COLO668 (cell line): Measurements from ENCODE around the gene COL26A1.
"Not testable (repeated sequence)": the region's sequence is repeated elsewhere in the genome, so short reads cannot be mapped to it uniquely, and the experiment has no call there.

Source experiments
- DNase-seq: peaks from one replicate; lab custom pipeline; 2025; ENCODE audit not compliant: unreplicated experiment; lab: John Stamatoyannopoulos, UW

Gene COL26A1

DNA sequence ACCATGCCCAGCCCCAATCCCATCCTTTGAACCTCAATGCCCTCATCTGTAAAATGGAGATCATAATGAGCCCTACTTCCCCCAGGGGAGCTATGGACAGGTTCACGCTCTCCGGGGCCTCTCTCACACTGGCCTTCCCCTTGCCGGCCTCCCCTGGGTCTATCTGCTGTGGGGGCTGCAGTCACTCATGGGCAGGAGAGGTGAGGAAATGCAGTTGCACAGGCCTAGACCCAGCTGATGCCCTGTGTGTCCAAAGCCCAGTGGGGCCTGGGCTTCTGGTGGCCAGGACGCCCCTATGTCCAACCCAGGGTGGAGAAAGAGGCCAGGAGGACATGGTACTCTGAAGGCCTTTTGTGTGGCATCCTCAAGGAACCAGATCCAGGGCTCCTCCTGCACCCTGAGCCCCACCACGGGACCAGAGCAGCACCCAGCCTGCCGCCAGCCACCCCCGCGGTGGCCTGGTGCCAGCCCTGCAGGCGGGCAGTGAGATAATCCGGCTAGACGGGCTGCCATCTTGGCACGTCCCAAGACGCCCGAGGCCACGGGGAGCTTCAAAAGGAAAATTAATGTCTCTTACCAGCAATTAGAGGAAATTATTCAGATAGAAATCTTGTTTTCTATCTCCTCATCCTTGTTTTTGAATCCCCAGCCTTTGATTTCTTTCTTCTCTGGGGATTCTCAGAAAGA is 227.4 kb downstream of the COL26A1 start:
- no peak for DNase-seq

DNA sequence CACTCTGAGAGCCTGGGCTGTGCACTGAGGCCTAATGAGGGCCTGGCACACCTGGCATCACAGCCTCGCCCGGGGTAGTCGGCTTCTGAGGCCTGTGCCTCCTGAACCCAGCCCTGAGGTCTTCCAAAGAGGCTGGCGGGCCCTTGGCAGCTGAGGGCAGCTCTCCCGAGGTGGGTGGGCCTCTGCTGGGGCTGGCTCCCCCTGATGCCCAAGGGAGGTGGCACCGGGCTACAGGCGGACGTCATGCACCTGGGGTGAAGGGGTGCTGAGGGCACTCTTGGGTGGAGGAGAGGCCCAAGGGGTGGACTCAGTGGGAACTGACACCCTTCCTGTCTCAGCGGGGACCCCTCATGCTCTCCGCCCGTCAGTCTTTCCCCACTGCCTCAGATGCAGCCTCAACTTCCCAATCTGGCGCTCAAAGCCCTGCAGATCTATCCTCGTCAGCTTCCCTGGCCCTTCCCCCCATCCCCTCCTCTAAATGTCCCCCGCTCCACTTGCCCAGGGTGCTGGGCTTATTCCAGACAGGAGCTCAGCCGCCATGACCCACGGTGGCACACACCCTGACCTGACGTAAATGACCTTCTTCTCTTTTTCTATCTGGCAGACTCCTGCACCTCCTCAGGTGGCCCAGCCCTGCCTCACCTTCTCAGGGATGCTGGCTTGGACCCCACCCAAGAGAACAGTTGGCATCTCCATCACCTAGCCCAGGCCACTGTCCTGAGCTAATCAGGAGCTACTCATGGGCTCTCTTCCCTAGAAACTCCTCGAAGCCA is 228.2 kb downstream of the COL26A1 start:
- no peak for DNase-seq

DNA sequence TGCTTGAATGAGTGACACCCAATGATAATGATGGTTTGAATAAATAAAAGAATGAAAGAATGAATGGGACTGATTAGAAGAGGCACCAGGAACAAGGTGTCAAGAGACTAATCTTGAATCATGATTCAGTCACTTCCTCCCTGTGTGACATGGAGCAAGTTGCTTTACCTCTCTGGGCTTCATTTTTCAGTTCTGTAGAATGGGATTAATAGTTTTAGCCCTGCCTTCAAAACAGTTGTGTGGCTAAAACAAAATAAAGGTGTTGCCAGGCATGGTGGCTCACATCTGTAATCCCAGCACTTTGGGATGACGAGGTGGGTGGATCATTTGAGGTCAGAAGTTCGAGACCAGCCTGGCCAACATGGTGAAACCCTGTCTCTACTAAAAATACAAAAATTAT is 228.8 kb downstream of the COL26A1 start:
- no peak for DNase-seq

DNA sequence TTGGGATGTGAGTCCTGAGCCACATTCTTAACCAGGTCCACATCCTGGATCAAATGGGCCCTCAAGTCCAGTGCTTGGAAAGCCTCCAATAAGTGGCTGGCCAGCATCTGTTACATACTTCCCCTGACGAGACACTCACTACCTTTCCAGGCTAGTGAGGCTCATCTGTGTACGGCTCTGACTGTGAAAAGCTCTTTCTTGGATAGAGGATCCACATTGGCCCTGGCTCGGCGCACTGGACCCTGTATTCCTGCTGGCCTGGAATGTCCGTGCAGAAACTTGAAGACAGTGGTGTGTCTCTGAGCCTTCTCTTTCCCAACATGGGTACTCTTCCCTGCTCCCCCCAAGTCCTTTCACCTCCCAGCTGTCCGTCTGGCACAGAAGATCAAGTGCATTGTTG is 230.9 kb downstream of the COL26A1 start:
- DNase-seq: no peak

DNA sequence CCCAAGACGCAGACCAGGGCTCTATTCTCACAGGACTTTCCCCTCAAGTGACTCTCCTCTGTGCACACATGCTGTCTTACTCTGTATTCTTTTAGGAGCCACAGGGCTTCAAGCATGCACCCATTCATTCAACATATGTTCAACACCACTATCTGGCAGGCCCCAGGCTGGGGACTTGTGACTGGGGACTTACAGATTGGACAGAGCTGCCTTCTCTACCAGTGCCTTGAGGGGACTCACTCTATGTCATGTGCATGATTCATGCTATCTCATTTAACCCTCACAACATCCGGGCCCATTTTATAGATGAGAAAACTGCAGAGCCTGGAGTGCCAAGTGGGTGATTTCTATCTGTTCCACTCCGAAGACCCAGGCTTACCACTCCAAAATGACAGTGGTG is 232.1 kb downstream of the COL26A1 start:
- no peak for DNase-seq

DNA sequence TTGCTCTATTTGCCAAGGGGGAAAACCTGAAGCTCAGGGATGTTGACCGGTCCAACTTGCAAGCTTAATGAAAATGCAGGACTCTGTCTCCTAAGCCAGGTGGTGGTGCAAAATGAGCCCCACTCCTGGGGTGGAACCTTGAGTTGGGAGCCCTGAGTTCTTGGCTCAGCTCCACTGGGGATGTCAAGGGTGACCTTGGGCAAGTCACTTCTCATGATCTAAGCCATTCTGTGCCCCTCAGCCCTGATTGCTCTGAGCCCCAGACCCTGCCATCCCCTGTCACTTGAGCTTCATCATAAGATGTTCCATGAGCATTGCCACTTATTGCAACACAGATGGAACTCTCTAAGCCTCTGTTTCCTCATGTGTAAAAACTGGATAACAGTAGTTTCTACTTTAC is 232.6 kb downstream of the COL26A1 start:
- DNase-seq: no peak

DNA sequence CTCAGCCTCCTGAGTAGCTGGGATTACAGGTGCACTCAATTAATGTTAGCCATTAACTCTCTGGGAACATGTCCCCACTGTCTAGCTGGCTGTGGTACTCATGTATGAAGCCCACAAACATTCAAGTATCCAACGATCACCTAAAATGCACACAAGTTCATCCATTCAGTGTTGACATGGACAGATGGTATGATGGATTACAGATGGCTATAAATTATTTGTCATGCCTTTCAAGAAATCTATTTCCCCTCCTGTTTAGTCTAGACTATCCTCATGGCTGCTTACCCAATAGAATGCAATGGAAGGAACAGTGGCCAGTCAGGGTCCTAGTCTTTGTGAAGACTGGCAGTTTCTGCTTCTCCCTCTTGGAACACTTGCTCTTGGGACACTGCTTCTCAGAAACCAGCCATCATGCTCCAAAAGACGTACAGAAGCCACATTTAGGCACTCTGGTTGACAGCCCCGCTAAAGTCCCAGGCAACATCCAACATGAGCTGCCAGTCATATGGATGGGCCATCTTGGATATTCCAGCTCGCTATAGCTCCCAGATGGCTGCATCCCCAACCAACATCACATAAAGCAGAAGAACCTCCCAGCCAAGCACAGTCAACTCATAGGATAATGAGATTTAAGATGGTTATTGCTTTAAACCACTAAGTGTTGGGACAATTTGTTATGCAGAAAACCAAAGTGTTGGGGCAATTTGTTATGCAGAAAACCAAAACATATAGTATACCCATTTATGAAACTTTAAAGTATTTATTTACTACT is 233.3 kb downstream of the COL26A1 start:
- DNase-seq: no peak

DNA sequence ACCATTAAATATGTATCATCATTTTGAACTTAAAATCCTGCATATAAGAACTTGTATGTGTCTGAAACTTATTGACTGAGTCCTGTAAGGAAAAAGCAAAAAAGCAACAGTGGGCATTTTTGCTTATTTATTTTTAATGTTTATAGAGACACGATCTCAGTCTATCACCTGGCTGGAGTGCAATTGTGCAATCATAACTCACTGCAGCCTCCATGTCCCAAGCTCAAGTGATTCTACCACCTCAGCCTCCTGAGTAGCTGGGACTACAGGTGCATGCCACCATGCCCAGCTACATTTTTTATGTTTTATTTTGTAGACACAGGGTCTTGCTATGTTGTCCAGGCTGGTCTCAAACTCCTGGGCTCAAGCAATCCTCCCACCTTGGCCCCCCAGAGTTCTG is 234.2 kb downstream of the COL26A1 start:
- no peak for DNase-seq

DNA sequence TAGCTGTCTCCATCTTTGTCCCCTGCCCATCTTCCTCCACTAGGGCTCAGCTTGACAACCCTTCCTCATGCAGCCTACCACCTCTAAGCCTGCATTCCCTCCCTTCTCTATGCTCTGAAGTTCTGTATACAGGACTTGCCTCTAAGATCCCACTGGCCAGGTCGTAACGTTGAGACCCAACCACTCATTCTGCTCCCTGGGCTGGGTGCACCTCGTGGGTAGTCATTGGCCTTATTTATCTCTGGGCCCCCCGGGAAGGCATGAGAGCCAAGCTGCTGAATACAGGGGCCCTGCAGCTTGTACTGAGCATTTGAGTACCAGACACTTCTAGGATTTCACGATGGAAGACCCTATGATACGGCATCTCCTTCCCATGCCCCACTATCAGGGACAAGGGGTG is 235.3 kb downstream of the COL26A1 start:
- no peak for DNase-seq

DNA sequence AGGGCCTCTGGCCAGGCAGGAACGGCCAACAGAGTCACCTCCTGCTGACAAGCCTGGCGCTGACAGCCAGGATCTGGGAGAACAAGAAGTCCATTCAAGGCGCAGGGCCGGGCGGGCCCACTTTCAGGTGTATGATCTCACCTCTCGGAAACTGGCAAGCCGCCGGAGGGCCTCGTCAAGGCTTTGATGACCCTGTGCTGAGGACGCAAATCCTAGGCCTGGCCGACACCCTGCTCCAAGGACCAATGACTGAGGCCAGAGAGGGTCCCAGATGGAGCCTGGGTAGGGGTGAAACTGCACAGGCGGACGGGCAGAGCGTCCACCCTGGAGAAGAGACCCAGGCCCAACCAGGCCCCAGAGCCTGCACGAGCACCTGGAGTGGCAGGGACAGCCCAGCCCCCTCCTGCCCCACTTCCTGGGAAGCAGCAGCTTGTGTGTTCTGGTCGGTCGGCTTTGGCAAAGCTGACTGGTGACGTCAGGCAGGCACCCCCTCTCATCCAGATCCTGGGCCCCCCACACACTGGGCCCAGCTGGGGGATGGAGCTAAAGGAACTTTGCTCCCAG is 235.8 kb downstream of the COL26A1 start:
- no peak for DNase-seq

DNA sequence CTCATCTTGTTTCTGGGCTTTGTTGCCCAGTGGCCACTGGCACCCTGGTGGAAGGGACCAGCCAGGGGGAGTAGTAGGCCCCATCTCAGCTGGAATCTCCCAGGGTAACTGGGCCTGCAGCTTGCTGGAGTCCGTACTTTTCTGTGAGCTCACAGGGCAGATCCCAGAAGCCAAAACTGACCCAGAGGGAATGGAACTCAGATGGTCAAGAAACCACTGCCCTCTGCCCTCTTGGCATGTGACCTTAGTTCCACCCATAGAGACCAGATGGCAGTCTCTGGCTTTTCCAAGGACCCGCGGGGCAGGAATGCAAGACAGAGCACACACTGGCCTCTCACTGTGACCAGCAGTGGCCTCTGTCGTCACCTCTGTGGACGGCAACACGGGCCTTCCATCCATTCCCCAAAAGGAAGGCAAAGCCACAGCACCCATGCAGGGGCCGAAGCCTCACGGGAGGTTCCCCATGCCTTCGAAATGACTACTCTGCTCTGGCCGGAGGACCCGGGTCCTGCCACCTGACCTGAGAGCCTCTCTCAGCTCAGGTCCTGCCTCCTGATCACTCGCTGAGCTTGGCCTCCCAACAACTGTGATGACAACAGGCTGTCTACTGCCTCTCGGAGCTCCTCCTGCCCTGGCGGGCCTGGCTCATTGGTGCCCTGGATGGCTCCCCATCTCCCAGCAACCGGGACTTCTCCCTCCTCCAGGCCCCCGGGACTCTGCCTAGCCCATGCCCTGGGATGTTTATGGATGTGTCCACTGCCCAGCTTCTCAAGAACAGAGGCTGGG is 236.5 kb downstream of the COL26A1 start:
- no peak for DNase-seq

DNA sequence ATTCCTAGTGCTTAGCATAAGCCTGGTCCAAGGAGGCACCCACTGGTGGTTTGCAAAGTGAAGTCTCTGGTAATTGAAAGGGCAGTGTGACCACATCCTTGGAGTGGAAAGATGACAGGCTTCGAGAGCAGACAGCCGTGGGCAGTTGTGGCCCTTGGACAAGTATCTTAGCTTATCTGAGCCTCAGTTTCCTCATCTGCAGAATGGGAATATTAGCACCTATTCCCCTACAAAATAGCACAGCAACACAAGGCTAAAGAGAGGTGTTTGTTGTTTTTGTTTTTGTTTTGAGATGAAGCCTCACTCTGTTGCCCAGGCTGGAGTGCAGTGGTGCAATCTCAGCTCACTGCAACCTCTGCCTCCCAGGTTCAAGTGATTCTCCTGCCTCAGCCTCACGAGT is 237.1 kb downstream of the COL26A1 start:
- DNase-seq: no peak

DNA sequence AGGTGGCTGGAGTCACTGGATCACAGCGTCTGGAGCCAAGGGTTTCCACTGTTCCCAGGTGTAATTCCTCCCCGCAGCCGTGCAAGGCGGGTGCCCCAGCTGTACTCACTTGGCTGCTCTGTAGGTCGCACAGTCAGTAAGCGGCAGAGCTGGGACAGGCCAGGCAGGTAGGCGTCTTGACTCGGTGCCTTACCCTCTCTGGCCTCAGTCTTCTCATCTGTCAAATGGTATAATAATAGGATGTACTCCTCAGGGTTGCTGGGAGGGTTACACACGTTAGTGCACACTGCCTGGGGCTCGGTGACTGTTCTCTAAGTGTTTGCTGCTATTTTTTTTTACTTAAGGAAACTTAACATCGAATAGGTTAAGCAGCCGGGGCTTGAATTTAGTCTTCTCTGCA is 239.4 kb downstream of the COL26A1 start:
- DNase-seq: no peak

DNA sequence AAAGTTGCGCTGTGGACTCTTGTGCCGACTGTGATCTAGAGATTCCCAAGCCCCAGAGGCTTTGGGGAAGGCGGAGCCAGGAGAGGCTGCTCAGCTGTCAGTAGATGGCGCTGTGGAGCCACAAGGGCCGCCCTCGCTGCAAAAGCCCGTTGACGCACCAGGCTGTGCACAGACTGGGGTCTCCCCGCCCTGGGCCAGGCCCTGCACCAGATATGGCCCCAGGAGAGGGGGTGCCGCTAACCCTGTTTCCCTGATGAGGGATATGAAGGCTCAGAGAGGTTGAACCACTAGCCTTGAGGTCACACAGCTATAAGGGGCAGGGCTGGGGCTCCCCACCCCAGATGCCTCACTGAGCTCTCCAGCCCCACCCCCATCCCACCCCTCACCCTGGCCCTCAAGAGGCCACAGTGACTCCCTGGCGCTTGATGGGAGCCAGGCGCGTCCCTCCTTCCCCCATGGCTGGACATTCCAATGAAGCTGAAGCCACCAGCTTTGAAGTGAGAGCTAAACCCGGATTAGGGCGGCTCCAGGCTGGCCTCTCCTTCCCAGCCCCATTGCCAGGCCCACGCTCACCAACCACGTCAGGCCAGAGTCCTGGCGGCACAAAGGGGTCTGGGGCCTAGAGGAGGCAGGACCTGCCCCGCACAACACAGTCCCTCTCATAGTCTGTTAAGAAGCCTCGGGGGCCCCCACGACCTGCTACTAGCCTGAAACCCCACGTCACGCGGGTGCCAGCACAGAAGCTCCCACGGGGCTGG is 240.0 kb downstream of the COL26A1 start:
- peak; percentile 62 for DNase-seq

DNA sequence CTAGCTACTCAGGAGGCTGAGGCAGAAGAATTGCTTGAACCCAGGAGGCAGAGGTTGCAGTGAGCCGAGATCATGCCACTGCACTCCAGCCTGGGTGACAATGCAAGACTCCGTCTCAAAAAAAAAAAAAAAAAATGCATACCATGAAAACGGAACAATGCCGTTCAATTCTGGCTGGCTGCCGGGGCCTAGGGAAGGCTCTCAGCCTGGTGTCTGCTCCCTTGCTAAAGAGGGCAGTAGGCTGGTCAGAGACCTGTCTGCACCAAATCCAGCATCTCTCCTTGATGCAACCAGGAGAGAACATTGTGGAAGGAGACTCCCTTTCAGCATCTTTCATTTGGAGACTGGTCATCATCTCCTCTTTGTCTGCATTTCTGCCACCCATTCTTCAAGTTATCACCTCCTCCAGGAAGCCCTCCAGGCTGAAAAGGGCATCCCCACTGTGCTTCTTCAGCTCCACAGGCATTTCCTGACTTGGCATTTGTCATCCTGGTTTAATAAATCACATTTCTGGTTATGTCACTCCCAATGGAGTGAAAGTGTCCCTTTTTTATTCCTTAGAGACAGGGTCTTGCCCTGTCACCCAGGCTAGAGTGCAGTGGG is 241.8 kb downstream of the COL26A1 start:
- DNase-seq: no peak

DNA sequence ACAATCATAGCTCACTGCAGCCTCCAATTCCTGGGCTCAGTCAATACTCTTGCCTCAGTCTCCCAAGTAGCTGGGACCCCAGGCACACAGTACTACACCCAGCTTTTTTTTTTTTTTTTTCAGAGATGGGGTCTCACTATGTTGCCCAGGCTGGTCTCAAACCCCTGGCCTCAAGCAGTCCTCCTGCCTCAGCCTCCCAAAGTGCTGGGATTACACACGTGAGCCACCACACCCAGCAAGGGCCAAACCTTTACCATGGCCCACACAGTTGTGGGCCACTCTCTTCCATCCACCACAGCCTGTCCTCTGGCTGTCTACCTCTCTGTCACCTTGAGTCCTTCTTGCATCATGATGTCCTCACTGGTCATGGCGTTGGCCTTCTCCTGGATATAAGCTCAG is 242.3 kb downstream of the COL26A1 start:
- DNase-seq: not testable (repeated sequence)

DNA sequence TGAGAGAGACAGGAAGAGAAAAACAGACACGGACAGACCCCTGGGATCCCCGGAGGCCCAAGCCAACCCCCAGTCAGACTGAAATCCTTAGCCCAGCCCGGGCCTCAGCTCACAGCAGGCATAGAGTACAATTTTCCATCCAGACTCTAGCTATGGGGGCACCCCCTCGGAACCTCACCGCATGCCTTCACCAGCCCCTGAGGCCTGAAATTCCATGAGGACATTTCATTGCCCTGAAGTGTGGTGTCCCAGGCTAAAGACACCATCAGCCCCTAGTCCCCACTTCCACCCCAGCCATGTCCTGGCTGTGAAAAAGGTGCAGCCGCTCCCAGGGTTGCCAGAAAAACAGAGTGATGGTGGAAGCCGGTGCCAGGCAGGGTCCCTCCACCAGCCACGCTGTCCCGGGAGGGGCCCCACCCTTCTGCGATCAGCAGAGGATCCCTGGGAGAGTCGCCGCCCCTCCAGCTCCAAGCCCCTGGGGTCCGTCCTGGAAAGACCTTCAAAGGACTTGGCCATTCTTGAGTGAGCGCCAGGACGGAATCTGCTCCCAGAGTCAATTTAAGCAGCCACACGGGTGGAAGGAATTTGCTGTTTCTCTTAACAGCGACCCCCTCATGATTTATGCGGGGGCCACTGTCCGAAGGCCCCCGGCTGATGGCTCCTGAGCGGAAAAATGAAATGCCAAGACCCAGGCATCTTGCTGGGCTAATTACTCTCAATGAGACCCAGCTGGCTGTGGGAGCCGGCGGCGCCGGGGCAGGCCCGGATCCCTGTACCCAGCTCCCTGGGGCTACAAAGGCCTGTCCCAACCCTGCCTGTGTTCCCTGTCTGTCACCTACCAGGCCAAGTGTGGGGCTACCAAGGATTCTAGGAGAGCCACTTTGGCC is 243.2 kb downstream of the COL26A1 start:
- DNase-seq: no peak

DNA sequence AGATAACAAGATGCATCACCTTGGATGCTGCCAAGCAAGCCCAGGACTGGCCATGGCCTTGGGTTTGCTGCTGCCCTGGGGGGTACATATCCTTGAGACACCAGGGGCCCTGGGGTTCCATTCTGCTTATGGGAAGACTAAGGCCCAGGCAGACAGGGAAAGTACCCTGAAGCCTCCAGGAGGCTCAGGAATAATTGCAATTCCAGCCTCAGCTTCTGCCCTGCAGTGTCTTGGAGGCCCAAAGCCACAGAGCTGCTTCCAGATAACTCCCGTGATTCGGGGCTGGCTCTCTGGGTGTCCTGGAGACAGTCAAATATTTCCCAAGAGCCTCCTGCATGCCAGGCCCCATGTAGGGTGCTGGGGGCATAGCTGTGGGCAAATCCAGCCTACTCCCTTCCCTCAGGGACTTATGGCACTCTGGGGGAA is 243.8 kb downstream of the COL26A1 start:
- DNase-seq: no peak
